Small intestine (tissue), 7 donors: Measurements from ENCODE around the gene VAV1. TPM values are rescaled to one million over a fixed set of nuclear protein-coding genes. Genes with fewer than 3 reads are reported as not detected.

ENCODE experiments used
- DNase-seq, 2 donors: peaks; one replicate each; pipeline versions ENCODE4 v3.0.0 to v3.0.0-alpha.2; 2013
- FAIRE-seq: peaks from 2 replicates; lab custom pipeline; 2012; peaks lifted over from hg19 to GRCh38; lab: Jason Lieb, UNC
- H3K27ac ChIP-seq, 3 donors: one replicate each; pipeline ENCODE4 v1.5.1; 2013; ENCODE audit warnings: low read length in 2 of 3, mild to moderate bottlenecking in 2 of 3, control low read depth in 1 of 3, inconsistent platforms in 1 of 3, low read depth in 1 of 3, moderate library complexity in 1 of 3
- H3K27me3 ChIP-seq, 3 donors: one replicate each; pipeline ENCODE4 v1.6.1; 2013; ENCODE audit warnings: low read length in 3 of 3, inconsistent platforms in 1 of 3; ENCODE audit not compliant: control insufficient read depth in 3 of 3, insufficient read depth in 3 of 3
- H3K36me3 ChIP-seq, 3 donors: one replicate each; pipeline ENCODE4 v1.6.1; 2013; ENCODE audit warnings: low read length in 3 of 3, inconsistent platforms in 1 of 3, low read depth in 1 of 3, mild to moderate bottlenecking in 1 of 3, moderate library complexity in 1 of 3; ENCODE audit not compliant: control insufficient read depth in 3 of 3, insufficient read depth in 2 of 3
- H3K4me1 ChIP-seq, 3 donors: one replicate each; pipeline ENCODE4 v1.6.1; 2013; ENCODE audit warnings: low read length in 2 of 3, inconsistent platforms in 1 of 3, low read depth in 1 of 3, mild to moderate bottlenecking in 1 of 3, moderate library complexity in 1 of 3; ENCODE audit not compliant: control insufficient read depth in 3 of 3, insufficient read depth in 2 of 3
- H3K4me3 ChIP-seq, 3 donors: one replicate each; pipeline ENCODE4 v1.5.1; 2013; ENCODE audit warnings: low read length in 3 of 3, control low read depth in 1 of 3, inconsistent platforms in 1 of 3, low read depth in 1 of 3, mild to moderate bottlenecking in 1 of 3, moderate library complexity in 1 of 3
- H3K9me3 ChIP-seq, 2 donors: one replicate each; pipeline ENCODE4 v1.6.1; 2013; ENCODE audit warnings: low read depth in 1 of 2, low read length in 1 of 2; ENCODE audit not compliant: control insufficient read depth in 2 of 2, insufficient read depth in 1 of 2
- WGBS, 3 donors: extraction: QIAGEN DNeasy Blood & Tissue Kit; methylation state at CpG; one replicate each; pipeline ENCODE4 v1.1.7; 2013; 5-methylcytosine and 5-hydroxymethylcytosine counted together
- polyA plus RNA-seq, 4 donors: library from polyadenylated mRNA; stranded (reverse) in 3 of 4; unstranded in 1 of 4; fragments of 200-250 nt in 3 of 4; fragments of 120-200 nt in 1 of 4; gene quantifications; one replicate each; pipeline versions ENCODE4 v1.2.1 to v1.2.3, GENCODE V29; 2013
- donor health status: healthy with polysubstance abuse.
- donor health status: control.
- donor health status: control.
- donor health status: Bipolar disorder and iron deficiency.
- donor health status: healthy.

Gene VAV1
- polyA plus RNA-seq, 4 donors, result 2.5 to 3.5 (median 3.1) TPM

DNA sequence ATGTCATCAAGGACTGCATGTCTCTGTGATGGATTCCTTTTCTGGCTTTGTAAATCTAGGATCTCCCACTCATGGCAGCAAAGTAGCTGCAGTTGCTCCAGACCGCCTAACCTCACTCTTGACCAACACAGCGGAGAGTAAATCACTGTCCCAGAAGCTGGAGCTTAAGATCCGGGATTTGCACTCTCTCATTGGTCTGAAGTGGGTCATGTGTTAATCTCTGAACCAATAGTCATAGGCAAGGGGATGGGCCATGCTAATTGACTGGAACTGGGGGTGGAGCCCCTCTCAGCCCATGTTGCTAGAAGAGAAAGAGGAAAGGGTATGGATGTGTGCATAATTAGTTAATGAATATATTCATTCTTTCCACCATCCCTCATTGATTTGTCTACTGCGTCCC, 34.0 kb downstream of the VAV1 start:
- no peaks in the 10 kb centered on the region for H3K4me1 ChIP-seq
- H3K9me3 ChIP-seq, result no peaks in the 10 kb centered on the region
- no peaks in the 10 kb centered on the region for H3K36me3 ChIP-seq
- no peak overlapping the region for H3K4me3 ChIP-seq
- H3K27ac ChIP-seq, result no peak overlapping the region
- WGBS, 3 donors, result 84 to 93% (median 86%) methylated on average over 4 of the region's 4 CpGs
- H3K27me3 ChIP-seq, result peaks cover 0 to 5% (median 0%) of the 10 kb centered on the region in 3 donors
- DNase-seq (no peak), FAIRE-seq (no peak)

DNA sequence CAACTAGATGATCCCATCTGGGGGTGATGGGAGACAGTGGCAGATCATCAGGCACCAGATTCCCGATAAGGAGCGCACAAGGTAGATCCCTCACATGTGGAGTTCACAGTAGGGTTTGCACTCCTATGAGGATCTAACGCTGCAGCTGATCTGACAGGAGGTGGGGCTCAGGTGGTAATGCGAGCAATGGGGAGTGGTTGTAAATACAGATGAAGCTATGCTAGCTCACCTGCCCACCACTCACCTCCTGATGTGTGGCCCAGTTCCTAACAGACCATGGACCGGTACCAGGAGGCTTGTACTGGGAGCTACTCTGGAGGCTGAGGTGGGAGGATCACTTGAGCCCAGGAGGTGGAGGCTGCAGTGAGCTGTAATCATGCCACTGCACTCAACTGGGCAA, 34.8 kb downstream of the VAV1 start:
- Histone ChIP-seq H3K27me3 (peaks cover 0 to 4% (median 0%) of the 10 kb centered on the region in 3 donors), H3K36me3 (no peaks in the 10 kb centered on the region), H3K4me1 (no peaks in the 10 kb centered on the region), H3K4me3 (no peak overlapping the region), H3K9me3 (no peaks in the 10 kb centered on the region), H3K27ac (no peak overlapping the region)
- DNase-seq, result no peak
- no peak for FAIRE-seq
- WGBS, 3 donors, result 91 to 93% (median 91%) methylated on average over 5 of the region's 5 CpGs

DNA sequence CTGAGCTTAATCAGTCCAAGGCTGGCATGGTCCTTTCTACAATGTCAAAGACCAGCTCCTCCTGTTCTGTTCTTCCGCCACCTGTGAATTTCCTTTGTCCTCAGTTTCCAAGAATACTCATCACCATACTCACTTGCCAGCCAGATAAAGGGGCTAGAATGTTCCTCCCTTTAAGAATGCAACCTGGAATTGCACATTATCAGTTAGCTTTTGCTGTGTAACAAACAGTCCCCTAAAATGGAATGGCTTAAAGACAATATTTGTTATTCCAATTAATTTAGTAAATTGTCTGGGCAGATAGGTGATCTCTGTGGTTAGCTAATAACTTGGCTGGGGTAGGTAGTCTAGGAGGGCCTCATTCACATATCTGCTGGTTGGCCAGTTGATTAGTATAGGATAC, 36.0 kb downstream of the VAV1 start:
- 82 to 100% (median 98%) methylated on average over 1 of the region's 1 CpG for WGBS, 3 donors
- DNase-seq, result no peak
- no peak overlapping the region for H3K4me3 ChIP-seq
- H3K36me3 ChIP-seq, result no peaks in the 10 kb centered on the region
- no peak for FAIRE-seq
- peaks cover 0 to 2% of the 10 kb centered on the region in 2 donors for H3K9me3 ChIP-seq
- H3K27me3 ChIP-seq, result no peaks in the 10 kb centered on the region
- no peak overlapping the region for H3K27ac ChIP-seq
- no peaks in the 10 kb centered on the region for H3K4me1 ChIP-seq

DNA sequence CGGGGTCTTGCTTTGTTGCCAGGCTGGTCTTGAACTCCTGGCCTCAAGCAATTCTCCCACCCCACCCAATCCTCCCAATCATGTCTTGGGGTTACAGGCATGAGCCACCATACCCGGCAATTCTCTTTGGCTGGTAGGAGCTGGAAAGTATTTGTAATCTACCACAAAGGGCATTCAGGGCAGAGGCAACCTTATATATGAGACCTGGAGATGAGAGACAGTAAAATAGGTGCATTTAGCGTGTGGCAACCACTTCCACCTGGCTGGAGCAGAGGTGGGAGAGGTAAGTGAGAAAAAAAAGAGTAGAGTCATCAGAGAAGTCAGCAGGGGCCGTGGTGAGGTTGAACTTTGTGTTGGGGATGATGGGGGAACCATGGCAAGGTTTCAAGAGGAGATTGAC, 36.8 kb downstream of the VAV1 start:
- FAIRE-seq, result no peak
- 56 to 67% (median 60%) methylated on average over 4 of the region's 4 CpGs for WGBS, 3 donors

DNA sequence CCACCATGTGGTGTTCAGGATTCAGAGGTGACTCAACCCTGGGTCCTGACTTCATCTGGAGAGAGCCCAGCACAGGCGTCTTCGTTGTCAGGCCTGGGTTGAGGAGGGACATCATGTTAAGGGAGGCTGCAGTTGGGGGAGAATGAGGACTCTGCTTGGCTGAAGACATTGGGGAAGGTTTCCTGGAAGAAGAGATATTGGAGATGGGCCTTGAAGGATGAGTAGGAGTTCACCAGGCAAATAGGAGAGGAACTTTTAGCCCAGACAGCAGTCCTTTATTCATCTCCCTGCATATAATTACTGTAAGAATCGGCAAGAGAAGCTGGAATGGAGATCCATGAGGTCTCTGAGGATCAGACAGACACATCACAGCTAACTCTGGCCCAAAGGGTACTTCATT, 38.9 kb downstream of the VAV1 start:
- Histone ChIP-seq H3K36me3 (no peaks in the 10 kb centered on the region), H3K4me1 (no peaks in the 10 kb centered on the region), H3K27me3 (no peaks in the 10 kb centered on the region), H3K9me3 (peaks cover 0 to 2% of the 10 kb centered on the region in 2 donors), H3K4me3 (no peak overlapping the region), H3K27ac (no peak overlapping the region)
- FAIRE-seq (no peak), DNase-seq (no peak)
- 77 to 92% (median 81%) methylated on average over 3 of the region's 3 CpGs for WGBS, 3 donors

More for the DNA sequence above, 36.8 kb downstream of the VAV1 start:
- Histone ChIP-seq H3K36me3 (no peaks in the 10 kb centered on the region), H3K4me3 (no peak overlapping the region), H3K27ac (no peak overlapping the region), H3K27me3 (no peaks in the 10 kb centered on the region), H3K9me3 (peaks cover 0 to 2% of the 10 kb centered on the region in 2 donors), H3K4me1 (no peaks in the 10 kb centered on the region)
- DNase-seq, result no peak

DNA sequence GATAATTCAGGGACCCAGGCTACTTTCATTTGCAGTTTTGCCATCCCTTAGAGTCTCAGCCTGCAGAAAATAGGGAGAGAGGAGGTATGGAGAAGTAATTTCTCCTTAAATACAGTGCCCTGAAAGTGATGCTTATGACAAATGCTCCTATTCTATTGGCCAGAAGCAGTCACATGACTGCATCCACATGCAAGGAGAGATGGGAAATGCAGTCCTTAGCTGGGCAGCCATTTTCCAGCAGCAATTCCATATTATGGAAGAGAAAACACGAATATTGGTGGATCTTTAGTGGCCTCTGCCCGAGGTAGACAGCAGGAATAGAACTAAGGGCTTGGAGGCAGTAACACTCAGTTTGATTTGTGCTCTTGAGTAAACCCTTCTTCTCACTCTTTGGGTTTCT, 39.4 kb downstream of the VAV1 start:
- Histone ChIP-seq H3K9me3 (peaks cover 0 to 2% of the 10 kb centered on the region in 2 donors), H3K27me3 (no peaks in the 10 kb centered on the region), H3K4me1 (no peaks in the 10 kb centered on the region), H3K4me3 (no peak overlapping the region), H3K27ac (no peak overlapping the region), H3K36me3 (no peaks in the 10 kb centered on the region)
- DNase-seq, result peak in 1 of 2 donors; percentile 40
- 37 to 56% (median 52%) methylated on average over 2 of the region's 2 CpGs for WGBS, 3 donors
- FAIRE-seq, result no peak

DNA sequence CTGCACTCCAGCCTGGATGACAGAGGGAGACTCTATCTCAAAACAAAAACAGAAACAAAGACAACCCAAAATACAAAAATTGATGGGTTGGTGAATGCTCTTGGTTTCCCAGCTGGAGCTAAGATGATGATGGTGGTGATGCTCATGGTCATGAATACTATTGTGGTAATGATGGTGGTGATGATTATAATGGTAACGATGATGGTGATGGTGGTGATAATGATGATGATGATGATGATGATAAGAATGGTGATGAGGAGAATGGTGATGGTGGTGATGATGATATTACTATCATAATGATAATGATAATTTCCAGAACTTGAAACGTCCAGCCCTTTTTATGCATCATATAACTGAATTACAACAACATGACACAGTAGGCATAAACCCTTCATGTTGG, 40.1 kb downstream of the VAV1 start:
- Histone ChIP-seq H3K27ac (no peak overlapping the region), H3K4me1 (no peaks in the 10 kb centered on the region), H3K36me3 (no peaks in the 10 kb centered on the region), H3K9me3 (peaks cover 0 to 2% of the 10 kb centered on the region in 2 donors), H3K27me3 (no peaks in the 10 kb centered on the region), H3K4me3 (no peak overlapping the region)
- 88 to 94% (median 89%) methylated on average over 2 of the region's 2 CpGs for WGBS, 3 donors
- DNase-seq (no peak), FAIRE-seq (no peak)

DNA sequence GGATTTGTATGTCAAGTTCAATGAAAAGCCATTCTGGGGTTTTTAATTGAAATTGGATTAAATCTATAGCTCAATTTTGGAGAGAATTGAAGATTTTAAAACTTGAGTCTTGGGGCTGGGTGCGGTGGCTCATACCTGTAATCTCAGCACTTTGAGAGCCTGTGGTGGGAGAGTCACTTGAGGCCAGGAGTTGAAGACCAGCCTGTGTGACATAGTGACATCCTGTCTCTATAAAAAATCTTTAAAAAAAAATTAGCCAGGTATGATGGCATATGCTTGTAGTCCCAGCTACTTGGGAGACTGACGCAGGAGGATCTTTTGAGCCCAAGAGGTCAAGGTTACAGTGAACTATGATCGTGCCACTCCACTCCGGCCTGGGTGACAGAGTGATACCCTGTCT, 41.2 kb downstream of the VAV1 start:
- DNase-seq (no peak), FAIRE-seq (no peak)
- Histone ChIP-seq H3K4me3 (no peak overlapping the region), H3K27ac (no peak overlapping the region), H3K4me1 (no peaks in the 10 kb centered on the region), H3K9me3 (peaks cover 0 to 2% of the 10 kb centered on the region in 2 donors), H3K36me3 (no peaks in the 10 kb centered on the region), H3K27me3 (no peaks in the 10 kb centered on the region)
- WGBS, 3 donors, result 75 to 82% (median 76%) methylated on average over 4 of the region's 4 CpGs

DNA sequence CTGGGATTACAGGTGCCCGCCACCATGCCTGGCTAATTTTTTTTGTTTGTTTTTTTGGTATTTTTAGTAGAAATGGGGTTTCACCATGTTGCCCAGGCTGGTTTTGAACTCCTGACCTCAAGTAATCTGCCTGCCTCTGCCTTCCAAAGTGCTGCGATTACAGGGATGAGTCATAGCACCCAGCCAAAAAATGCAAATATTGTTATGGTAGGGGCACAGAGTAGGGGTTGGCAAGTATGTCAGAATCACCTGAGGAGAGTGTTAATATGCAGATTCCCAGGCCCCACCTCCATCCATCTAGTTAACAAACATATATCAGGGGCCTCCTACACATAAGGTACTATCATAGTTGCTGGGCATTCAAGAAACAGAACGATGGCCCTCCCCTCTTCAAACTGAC, 44.7 kb downstream of the VAV1 start:
- DNase-seq, result no peak
- Histone ChIP-seq H3K36me3 (no peaks in the 10 kb centered on the region), H3K4me1 (no peaks in the 10 kb centered on the region), H3K27ac (no peak overlapping the region), H3K4me3 (no peak overlapping the region), H3K9me3 (peaks cover 0 to 15% of the 10 kb centered on the region in 2 donors), H3K27me3 (no peaks in the 10 kb centered on the region)
- 71 to 82% (median 78%) methylated on average over 3 of the region's 3 CpGs for WGBS, 3 donors
- no peak for FAIRE-seq
